ENCODE data around the gene CERT1. TPM values are rescaled to one million over a fixed set of nuclear protein-coding genes. Genes with fewer than 3 reads are reported as not detected.
A peak's percentile ranks its signal among the peaks of the same experiment; 100 is the strongest.
"Not testable (repeated sequence)": the region's sequence is repeated elsewhere in the genome, so short reads cannot be mapped to it uniquely, and the experiment has no call there.

The CERT1 gene
- polyA plus RNA-seq, 6 donors from 2014 or later = 16.6 to 27.3 (median 22.1) TPM

DNA sequence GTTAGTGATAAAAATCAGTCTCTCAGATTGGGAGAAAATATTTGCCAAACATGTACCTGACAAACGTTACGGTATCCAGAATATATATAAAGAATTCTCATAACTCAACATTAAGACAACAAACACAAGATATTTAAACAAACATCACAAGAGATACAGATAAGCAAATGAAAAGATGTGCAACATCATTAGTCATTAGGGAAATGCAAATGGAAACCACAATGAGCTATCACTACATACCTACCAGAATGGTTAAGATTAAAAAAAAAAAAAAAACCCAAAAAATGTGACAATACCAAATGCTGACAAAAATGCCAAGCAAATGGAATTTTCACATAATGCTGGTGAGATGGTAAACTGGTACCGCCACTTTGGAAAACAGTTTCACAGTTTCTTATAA is 15.4 kb downstream of the CERT1 start:
- H3K27me3 Mint-ChIP-seq = no peaks in the 10 kb centered on the region
- no peak overlapping the region for H3K27ac Mint-ChIP-seq
- H3K4me1 Mint-ChIP-seq = peaks cover 5 to 29% (median 7%) of the 10 kb centered on the region in 3 donors
- H3K9me3 Mint-ChIP-seq = peaks cover 0 to 3% (median 0%) of the 10 kb centered on the region in 7 donors
- DNase-seq (no peak), ATAC-seq (ENCODE audit: low read depth in 2 of 2) (no peak)
- H3K36me3 Mint-ChIP-seq = peaks cover 38 to 39% of the 10 kb centered on the region in 2 donors
- H3K4me3 Mint-ChIP-seq = no peak overlapping the region

DNA sequence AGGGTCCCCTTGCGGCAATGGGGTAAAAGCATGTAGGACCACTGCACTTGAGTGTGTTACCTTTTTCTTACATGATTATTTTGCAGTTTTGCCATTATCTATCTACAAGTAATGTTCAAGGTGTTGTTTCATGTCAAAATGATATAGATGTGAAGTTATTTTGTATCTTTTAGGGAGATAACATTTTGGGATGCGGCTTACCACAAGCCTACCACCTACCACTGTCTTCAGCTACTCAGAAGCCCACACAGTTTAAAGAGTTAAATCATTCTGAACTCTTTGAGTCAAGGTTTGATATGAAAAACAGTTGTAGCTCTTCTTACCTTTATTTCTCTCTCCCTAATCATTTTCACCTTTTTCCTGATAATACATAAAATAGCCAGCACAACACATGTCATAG is 19.8 kb downstream of the CERT1 start:
- Mint-ChIP-seq H3K4me3 (no peak overlapping the region), H3K27me3 (no peaks in the 10 kb centered on the region), H3K36me3 (peaks cover 33 to 40% of the 10 kb centered on the region in 2 donors), H3K4me1 (peaks cover 8 to 27% (median 8%) of the 10 kb centered on the region in 3 donors), H3K9me3 (peaks cover 0 to 36% (median 21%) of the 10 kb centered on the region in 7 donors), H3K27ac (peak overlapping the region in 2 of 6 donors; percentile 7 to 16)
- ATAC-seq (ENCODE audit: low read depth in 2 of 2) = no peak
- DNase-seq = no peak

DNA sequence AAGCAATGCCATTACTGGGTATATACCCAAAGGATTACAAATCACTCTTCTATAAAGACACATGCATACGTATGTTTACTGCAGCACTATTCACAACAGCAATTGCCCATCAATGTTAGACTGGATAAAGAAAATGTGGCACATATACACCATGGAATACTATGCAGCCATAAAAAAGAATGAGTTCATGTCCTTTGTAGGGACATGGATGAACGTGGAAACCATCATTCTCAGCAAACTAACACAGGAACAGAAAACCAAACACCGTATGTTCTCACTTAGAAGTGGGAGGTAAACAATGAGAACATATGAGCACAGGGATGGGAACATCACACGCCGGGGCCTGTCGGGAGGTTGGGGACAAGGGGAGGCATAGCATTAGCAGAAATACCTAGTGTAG is 21.6 kb downstream of the CERT1 start:
- H3K27me3 Mint-ChIP-seq; ATAC-seq (ENCODE audit: low read depth in 2 of 2); DNase-seq: not testable (repeated sequence)
- H3K4me3 Mint-ChIP-seq = peak overlapping the region in 1 of 8 donors; percentile 22
- H3K4me1 Mint-ChIP-seq = peaks cover 12 to 38% (median 21%) of the 10 kb centered on the region in 3 donors
- peaks cover 50% of the 10 kb centered on the region in 2 donors for H3K36me3 Mint-ChIP-seq
- peak overlapping the region in 1 of 6 donors; percentile 74 for H3K27ac Mint-ChIP-seq
- H3K9me3 Mint-ChIP-seq = peaks cover 0 to 50% (median 32%) of the 10 kb centered on the region in 7 donors

DNA sequence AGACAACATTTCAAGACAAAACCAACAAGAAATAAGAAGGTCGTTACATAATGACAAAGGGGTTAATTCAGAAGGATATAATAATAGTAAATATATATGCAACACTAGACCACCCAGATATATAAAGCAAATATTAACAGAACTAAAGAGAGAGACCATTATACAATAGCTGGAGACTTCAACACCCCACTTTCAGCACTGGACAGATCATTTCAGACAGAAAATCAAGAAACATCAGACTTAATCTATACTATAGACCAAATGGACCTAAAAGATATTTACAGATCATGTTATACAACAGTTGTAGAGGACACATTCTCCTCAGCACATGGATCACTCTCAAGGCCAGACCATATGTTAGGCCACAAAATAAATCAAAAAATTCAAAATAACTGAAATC is 26.8 kb downstream of the CERT1 start:
- no peak overlapping the region for H3K27ac Mint-ChIP-seq
- H3K9me3 Mint-ChIP-seq = peaks cover 11 to 53% (median 40%) of the 10 kb centered on the region in 7 donors
- peaks cover 66 to 68% of the 10 kb centered on the region in 2 donors for H3K36me3 Mint-ChIP-seq
- DNase-seq (no peak), ATAC-seq (ENCODE audit: low read depth in 2 of 2) (no peak)
- no peak overlapping the region for H3K4me3 Mint-ChIP-seq
- no peaks in the 10 kb centered on the region for H3K27me3 Mint-ChIP-seq
- peaks cover 27 to 50% (median 28%) of the 10 kb centered on the region in 3 donors for H3K4me1 Mint-ChIP-seq

DNA sequence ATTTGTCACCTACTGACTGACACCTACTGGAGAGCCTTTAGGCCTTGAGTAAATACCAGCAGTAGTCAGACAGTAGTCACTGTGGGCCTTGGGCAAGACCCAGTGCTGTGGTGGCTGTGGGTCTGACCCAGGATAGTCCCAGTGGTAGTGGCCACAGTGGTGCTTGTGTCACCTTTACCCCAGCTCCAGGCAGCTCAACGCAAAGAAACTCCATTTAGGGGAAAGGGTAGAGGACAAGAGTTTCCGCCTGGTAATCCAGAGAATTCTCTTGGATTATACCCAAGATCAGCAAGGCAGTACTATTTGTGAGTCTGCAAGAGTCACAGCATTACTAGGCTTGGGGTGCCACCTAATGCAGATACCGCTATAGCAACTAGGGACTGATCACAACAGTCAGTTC is 28.9 kb downstream of the CERT1 start:
- Mint-ChIP-seq H3K9me3 (peaks cover 10 to 44% (median 26%) of the 10 kb centered on the region in 7 donors), H3K27ac (no peak overlapping the region), H3K4me1 (peaks cover 23 to 46% (median 31%) of the 10 kb centered on the region in 3 donors), H3K4me3 (no peak overlapping the region), H3K36me3 (peaks cover 55 to 67% of the 10 kb centered on the region in 2 donors), H3K27me3 (no peaks in the 10 kb centered on the region)
- no peak for DNase-seq
- no peak for ATAC-seq (ENCODE audit: low read depth in 2 of 2)

DNA sequence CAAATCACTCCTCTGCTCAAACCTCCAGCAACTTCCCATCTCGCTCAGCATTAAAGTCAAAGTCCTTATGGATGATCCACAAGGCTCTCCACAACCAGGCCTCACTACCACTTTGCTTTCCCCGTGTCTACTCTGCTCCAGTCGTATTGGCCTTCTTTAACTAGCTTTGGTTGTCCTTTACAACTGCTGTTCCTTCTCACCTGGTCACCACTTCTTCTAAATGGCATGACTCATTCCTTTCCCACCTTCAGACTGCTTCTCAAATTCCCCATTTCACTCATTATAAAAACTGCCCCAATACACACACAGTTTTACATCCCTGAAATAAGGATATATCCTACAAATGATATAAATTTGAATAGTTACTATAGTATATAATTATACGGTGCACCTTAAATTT is 30.4 kb downstream of the CERT1 start:
- Mint-ChIP-seq H3K27ac (peak overlapping the region in 1 of 6 donors; percentile 1), H3K4me1 (peaks cover 19 to 37% (median 34%) of the 10 kb centered on the region in 3 donors), H3K36me3 (peaks cover 42 to 55% of the 10 kb centered on the region in 2 donors), H3K27me3 (no peaks in the 10 kb centered on the region), H3K9me3 (peaks cover 5 to 29% (median 12%) of the 10 kb centered on the region in 7 donors), H3K4me3 (no peak overlapping the region)
- ATAC-seq (ENCODE audit: low read depth in 2 of 2) (no peak), DNase-seq (no peak)

DNA sequence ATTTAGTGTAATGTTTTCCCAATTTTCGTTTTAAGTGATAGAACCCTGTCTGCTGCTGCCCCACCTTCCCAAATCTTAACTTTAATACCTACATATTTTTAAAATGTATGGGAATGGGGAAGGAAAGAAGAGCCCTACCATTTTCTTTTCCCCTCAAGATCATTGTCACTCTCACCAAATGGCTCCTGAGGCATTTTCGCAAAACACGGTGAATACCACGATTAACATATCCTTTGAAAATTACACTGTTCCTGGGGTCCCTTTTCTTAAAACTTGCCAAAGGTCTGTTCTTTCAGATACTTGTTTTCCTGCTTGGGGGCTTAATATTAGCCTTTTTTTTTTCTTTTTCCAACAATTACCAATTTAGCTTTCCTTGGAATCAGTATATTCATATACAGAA is 36.1 kb downstream of the CERT1 start:
- H3K4me1 Mint-ChIP-seq = peaks cover 1 to 33% (median 16%) of the 10 kb centered on the region in 3 donors
- no peak for DNase-seq
- ATAC-seq (ENCODE audit: low read depth in 2 of 2) = no peak
- no peak overlapping the region for H3K27ac Mint-ChIP-seq
- H3K36me3 Mint-ChIP-seq = peaks cover 16 to 27% of the 10 kb centered on the region in 2 donors
- H3K9me3 Mint-ChIP-seq = peaks cover 0 to 26% (median 10%) of the 10 kb centered on the region in 7 donors
- no peak overlapping the region for H3K4me3 Mint-ChIP-seq
- no peaks in the 10 kb centered on the region for H3K27me3 Mint-ChIP-seq

DNA sequence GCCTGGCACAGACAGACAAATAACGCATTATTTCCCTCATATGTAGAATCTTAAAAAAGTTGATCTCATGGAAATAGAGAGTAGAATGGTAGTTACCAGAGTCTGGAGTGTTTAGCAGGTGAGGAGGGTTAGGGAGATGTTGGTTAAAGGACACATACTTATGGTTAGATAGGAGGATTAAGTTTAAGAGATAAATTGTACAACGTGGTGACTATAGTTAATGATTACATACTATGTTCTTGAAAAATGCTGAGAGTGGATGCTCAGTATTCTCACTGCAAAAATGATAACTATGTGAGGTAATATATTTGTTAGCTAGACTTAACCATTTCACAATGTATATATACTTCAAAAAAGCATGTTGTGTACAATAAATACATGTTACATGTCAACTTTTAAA is 38.0 kb downstream of the CERT1 start:
- ATAC-seq (ENCODE audit: low read depth in 2 of 2) (no peak), DNase-seq (no peak)
- peaks cover 1 to 37% (median 13%) of the 10 kb centered on the region in 3 donors for H3K4me1 Mint-ChIP-seq
- peak overlapping the region in 1 of 6 donors; percentile 13 for H3K27ac Mint-ChIP-seq
- peaks cover 7 to 45% (median 27%) of the 10 kb centered on the region in 7 donors for H3K9me3 Mint-ChIP-seq
- no peak overlapping the region for H3K4me3 Mint-ChIP-seq
- H3K27me3 Mint-ChIP-seq = no peaks in the 10 kb centered on the region
- H3K36me3 Mint-ChIP-seq = peaks cover 31 to 33% of the 10 kb centered on the region in 2 donors

DNA sequence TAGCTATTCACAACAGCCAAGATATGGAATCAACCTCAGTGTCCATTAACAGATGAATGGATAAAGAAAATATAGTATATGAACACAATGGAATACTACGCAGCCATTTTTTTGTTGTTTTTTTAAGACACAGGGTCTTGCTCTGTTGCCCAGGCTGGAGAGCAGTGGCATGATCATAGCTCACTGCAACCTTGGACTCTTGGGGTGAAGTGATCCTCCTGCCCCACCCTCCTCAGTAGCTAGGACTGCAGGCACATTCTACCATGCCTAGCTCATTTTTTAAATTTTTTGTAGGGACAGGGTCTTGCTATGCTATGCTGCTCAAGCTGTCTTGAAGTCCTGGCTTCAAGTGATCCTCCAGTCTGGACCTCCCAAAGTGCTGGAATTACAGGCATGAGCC is 38.5 kb downstream of the CERT1 start:
- Mint-ChIP-seq H3K9me3 (peaks cover 7 to 50% (median 32%) of the 10 kb centered on the region in 7 donors), H3K36me3 (peaks cover 32 to 35% of the 10 kb centered on the region in 2 donors)
- DNase-seq = no peak

DNA sequence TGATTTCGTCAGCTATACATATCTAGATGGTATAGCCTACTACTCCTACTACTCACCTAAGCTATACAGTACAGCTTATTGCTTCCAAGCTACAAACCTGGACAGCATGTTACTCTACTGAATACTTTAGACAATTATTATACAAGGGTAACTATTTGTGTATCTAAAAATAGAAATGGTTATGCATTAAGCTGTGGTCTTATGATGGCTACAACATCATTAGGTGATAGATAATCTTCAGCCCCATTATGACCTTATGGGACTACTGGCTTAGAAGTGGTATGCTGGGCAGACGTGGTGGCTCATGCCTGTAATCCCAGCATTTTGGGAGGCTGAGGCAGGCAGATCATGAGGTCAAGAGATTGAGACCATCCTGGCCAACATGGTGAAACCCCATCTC is 40.2 kb downstream of the CERT1 start:
- peaks cover 7 to 54% (median 35%) of the 10 kb centered on the region in 7 donors for H3K9me3 Mint-ChIP-seq
- no peak overlapping the region for H3K4me3 Mint-ChIP-seq
- DNase-seq (no peak), ATAC-seq (ENCODE audit: low read depth in 2 of 2) (no peak)
- H3K36me3 Mint-ChIP-seq = peaks cover 35 to 36% of the 10 kb centered on the region in 2 donors
- H3K27me3 Mint-ChIP-seq = no peaks in the 10 kb centered on the region
- H3K4me1 Mint-ChIP-seq = peaks cover 10 to 44% (median 20%) of the 10 kb centered on the region in 3 donors
- peak overlapping the region in 1 of 6 donors; percentile 54 for H3K27ac Mint-ChIP-seq

More for the DNA sequence above, 38.5 kb downstream of the CERT1 start:
- ATAC-seq (ENCODE audit: low read depth in 2 of 2) = no peak
- H3K4me1 Mint-ChIP-seq = peaks cover 1 to 37% (median 13%) of the 10 kb centered on the region in 3 donors
- H3K27ac Mint-ChIP-seq = peak overlapping the region in 1 of 6 donors; percentile 35
- H3K4me3 Mint-ChIP-seq = no peak overlapping the region
- no peaks in the 10 kb centered on the region for H3K27me3 Mint-ChIP-seq

DNA sequence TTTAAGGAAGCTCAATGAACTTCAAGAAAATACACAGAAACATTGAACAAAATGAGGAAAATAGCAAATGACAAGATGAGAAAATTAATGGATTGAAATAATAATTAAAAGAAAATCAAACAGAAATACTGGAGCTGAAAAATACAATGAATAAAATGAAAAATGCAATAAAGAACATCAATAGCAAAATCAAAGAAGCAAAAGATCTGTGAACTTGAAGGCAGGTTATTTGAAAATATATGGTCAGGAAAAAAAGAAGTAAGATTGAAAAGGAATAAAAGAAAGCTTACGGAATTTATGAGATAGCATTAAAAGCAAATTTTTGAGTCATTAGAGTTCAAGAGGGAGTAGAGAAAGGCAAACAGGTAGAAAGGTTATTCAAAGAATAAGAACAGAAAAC is 42.4 kb downstream of the CERT1 start:
- Mint-ChIP-seq H3K27me3 (no peaks in the 10 kb centered on the region), H3K36me3 (peaks cover 35 to 36% of the 10 kb centered on the region in 2 donors), H3K4me1 (peaks cover 28 to 54% (median 30%) of the 10 kb centered on the region in 3 donors), H3K27ac (no peak overlapping the region), H3K4me3 (peak overlapping the region in 1 of 8 donors; percentile 31), H3K9me3 (peaks cover 7 to 54% (median 34%) of the 10 kb centered on the region in 7 donors)
- ATAC-seq (ENCODE audit: low read depth in 2 of 2) = no peak
- no peak for DNase-seq

DNA sequence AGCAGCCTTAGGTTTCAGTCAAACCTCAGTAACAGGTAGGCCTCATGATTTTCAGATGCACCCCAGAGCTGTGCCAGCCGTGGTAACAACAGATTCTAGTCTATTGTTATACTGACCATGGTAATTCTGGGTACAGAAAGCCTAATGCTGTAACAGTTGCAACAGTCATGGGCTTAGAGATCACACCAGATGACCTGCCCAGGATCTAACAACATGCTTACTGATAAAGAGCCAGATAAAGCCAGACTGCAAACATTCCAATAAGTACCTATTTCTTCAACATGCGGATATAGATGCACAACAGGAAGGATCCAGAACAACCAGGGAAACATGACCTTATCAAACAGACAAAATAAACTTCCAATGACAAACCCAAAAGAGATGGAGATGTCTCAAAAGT is 42.8 kb downstream of the CERT1 start:
- ATAC-seq (ENCODE audit: low read depth in 2 of 2) = no peak
- H3K4me1 Mint-ChIP-seq = peaks cover 31 to 58% (median 34%) of the 10 kb centered on the region in 3 donors
- no peak overlapping the region for H3K4me3 Mint-ChIP-seq
- no peak overlapping the region for H3K27ac Mint-ChIP-seq
- DNase-seq = no peak
- peaks cover 7 to 54% (median 34%) of the 10 kb centered on the region in 7 donors for H3K9me3 Mint-ChIP-seq
- peaks cover 35% of the 10 kb centered on the region in 2 donors for H3K36me3 Mint-ChIP-seq
- H3K27me3 Mint-ChIP-seq = no peaks in the 10 kb centered on the region

DNA sequence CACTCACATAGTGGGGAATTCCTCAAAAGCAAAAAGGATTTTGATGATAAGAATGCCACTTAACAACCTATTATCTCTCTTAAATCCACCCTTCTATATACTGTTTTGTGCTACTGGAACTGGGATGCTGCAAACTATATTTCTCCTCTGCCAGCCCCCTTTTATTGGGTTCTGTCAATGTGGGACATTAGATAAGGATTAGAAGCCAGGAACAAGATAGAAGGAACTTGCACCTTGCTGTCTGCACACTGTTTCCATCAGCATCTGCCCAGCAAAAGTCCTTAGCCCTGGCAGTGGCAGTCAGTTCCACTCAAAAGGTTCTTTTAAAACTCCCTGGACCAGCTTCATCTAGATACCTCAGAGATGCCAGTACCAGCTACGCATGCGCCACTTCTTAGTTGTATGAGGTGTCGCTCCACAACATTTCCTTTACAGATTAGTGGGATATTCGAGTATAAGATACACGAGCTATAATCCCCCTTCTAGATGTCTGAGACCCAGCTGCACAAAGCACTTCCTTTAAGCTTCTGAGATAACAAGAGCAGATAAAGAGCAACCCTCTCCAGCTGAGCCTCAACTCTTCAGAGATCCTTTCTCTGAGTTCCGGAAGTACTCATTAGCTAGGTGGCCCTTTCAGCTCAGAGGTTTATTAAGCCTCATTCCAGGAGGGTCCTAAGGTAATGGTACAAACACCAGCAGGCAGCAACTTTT is 45.3 kb downstream of the CERT1 start:
- H3K36me3 Mint-ChIP-seq = peaks cover 36 to 38% of the 10 kb centered on the region in 2 donors
- H3K9me3 Mint-ChIP-seq = peaks cover 7 to 36% (median 29%) of the 10 kb centered on the region in 7 donors
- DNase-seq (no peak), ATAC-seq (ENCODE audit: low read depth in 2 of 2) (no peak)
- H3K27ac Mint-ChIP-seq = peak overlapping the region in 1 of 6 donors; percentile 44
- no peak overlapping the region for H3K4me3 Mint-ChIP-seq
- H3K4me1 Mint-ChIP-seq = peaks cover 47 to 62% (median 53%) of the 10 kb centered on the region in 3 donors
- H3K27me3 Mint-ChIP-seq = no peaks in the 10 kb centered on the region

DNA sequence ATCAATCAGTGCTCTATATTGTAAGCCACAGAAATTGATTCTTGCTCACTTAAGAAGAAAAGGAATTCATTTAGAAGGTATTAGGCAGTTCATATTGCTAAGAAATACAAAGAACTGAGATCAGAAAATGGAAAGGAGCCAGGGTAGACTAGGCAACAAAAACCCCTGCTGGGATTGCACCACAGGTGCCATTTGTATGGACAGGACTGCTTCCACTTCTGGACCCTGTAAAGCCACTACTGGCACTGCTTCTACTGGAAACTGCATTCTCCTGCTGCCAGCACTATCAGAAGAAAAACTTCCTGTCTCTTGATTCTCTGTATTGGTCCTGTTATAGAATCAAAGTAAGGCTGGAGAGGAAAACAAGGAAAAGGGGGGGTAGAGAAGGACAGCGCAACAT is 45.9 kb downstream of the CERT1 start:
- no peak for DNase-seq
- Mint-ChIP-seq H3K36me3 (peaks cover 29 to 31% of the 10 kb centered on the region in 2 donors), H3K4me1 (peaks cover 54 to 64% (median 60%) of the 10 kb centered on the region in 3 donors), H3K9me3 (peaks cover 6 to 29% (median 23%) of the 10 kb centered on the region in 7 donors), H3K27ac (peak overlapping the region in 2 of 6 donors; percentile 34 to 44), H3K4me3 (no peak overlapping the region), H3K27me3 (no peaks in the 10 kb centered on the region)
- no peak for ATAC-seq (ENCODE audit: low read depth in 2 of 2)
